WTC11 (cell line): ENCODE data around the gene KBTBD13. TPM values are rescaled to one million over a fixed set of nuclear protein-coding genes. Genes with fewer than 3 reads are reported as not detected.

Experiments used
- ATAC-seq: fragments of 200-7000 bp; cut with Tn5 transposase; 2 replicates; pipeline ENCODE4 v1.10.0; 2021; ENCODE audit warnings: mild to moderate bottlenecking, moderate library complexity
- CTCF ChIA-PET: fragments of 300-600 bp; sonication (Branson Sonifier 250); formaldehyde crosslinking; loops from one replicate; lab custom pipeline; 2021; ENCODE audit warnings: antibody characterized with exemption; lab: Charles Lee
- POLR2A ChIA-PET: fragments of 350-600 bp; sonication (Branson Sonifier 250); formaldehyde crosslinking; loops from one replicate; lab custom pipeline; 2021; ENCODE audit warnings: antibody characterized with exemption; lab: Charles Lee
- DNase-seq: peaks from one replicate; pipeline ENCODE4 v3.0.0; 2021; ENCODE audit warnings: low spot score
- H3K27ac Mint-ChIP-seq: 2 replicates; pipeline ENCODE4 v1.8.0; 2021; ENCODE audit warnings: mixed read lengths
- H3K27me3 Mint-ChIP-seq: 2 replicates; pipeline ENCODE4 v1.8.0; 2021; ENCODE audit warnings: low read depth, mild to moderate bottlenecking, moderate library complexity, mixed read lengths
- H3K36me3 Mint-ChIP-seq: 2 replicates; pipeline ENCODE4 v1.8.0; 2021; ENCODE audit warnings: mixed read lengths
- H3K4me1 Mint-ChIP-seq: 2 replicates; pipeline ENCODE4 v1.8.0; 2022; ENCODE audit warnings: mixed read lengths
- H3K4me3 Mint-ChIP-seq: 2 replicates; pipeline ENCODE4 v1.8.0; 2021; ENCODE audit warnings: mild to moderate bottlenecking, moderate library complexity, mixed read lengths
- H3K9me3 Mint-ChIP-seq: 2 replicates; pipeline ENCODE4 v1.8.0; 2021; ENCODE audit warnings: mixed read lengths
- ATF2 ChIP-seq: sonication (generic); formaldehyde crosslinking; IDR thresholded peaks from 2 replicates; pipeline ENCODE4 v1.8.1; 2022; ENCODE audit warnings: low read depth, missing genetic modification reagents, borderline replicate concordance
- CDX4 ChIP-seq: fragments of 250-450 bp; sonication (Bioruptor Pico); IDR thresholded peaks from 2 replicates; pipeline ENCODE4 v1.9.0; 2021; ENCODE audit warnings: moderate library complexity, mild to moderate bottlenecking, inconsistent platforms, borderline replicate concordance
- CREM ChIP-seq: sonication (generic); formaldehyde crosslinking; IDR thresholded peaks from 2 replicates; pipeline ENCODE4 v1.8.1; 2022; ENCODE audit warnings: mild to moderate bottlenecking, missing genetic modification reagents, moderate library complexity
- EMX1 ChIP-seq: fragments of 250-450 bp; sonication (Bioruptor Pico); IDR thresholded peaks from 2 replicates; pipeline ENCODE4 v1.8.0; 2021; ENCODE audit warnings: mild to moderate bottlenecking
- ETV6 ChIP-seq: sonication (generic); formaldehyde crosslinking; IDR thresholded peaks from 2 replicates; pipeline ENCODE4 v1.8.1; 2022; ENCODE audit warnings: mild to moderate bottlenecking, missing genetic modification reagents
- HMGA2 ChIP-seq: fragments of 250-450 bp; sonication (Bioruptor Pico); IDR thresholded peaks from 2 replicates; pipeline ENCODE4 v1.4.0; 2021; ENCODE audit warnings: mild to moderate bottlenecking, moderate library complexity
- KAT7 ChIP-seq: sonication (generic); formaldehyde crosslinking; IDR thresholded peaks from 2 replicates; pipeline ENCODE4 v1.8.1; 2023; ENCODE audit warnings: missing genetic modification reagents, mild to moderate bottlenecking, borderline replicate concordance
- MXD4 ChIP-seq: fragments of 250-450 bp; sonication (Bioruptor Pico); IDR thresholded peaks from 2 replicates; pipeline ENCODE4 v1.8.0; 2021; ENCODE audit warnings: mild to moderate bottlenecking, moderate library complexity, borderline replicate concordance
- MYBL2 ChIP-seq: sonication (generic); formaldehyde crosslinking; IDR thresholded peaks from 2 replicates; pipeline ENCODE4 v1.8.1; 2023; ENCODE audit warnings: mild to moderate bottlenecking, moderate library complexity, missing genetic modification reagents
- NR1H2 ChIP-seq: sonication (generic); formaldehyde crosslinking; IDR thresholded peaks from 2 replicates; pipeline ENCODE4 v1.9.0; 2021; ENCODE audit warnings: mild to moderate bottlenecking, moderate library complexity, missing genetic modification reagents
- RELA ChIP-seq: sonication (generic); formaldehyde crosslinking; IDR thresholded peaks from 2 replicates; pipeline ENCODE4 v1.8.1; 2022; ENCODE audit warnings: missing genetic modification reagents, mild to moderate bottlenecking, borderline replicate concordance
- SMAD4 ChIP-seq: sonication (generic); formaldehyde crosslinking; IDR thresholded peaks from 2 replicates; pipeline ENCODE4 v1.8.0; 2022; ENCODE audit warnings: mild to moderate bottlenecking, missing genetic modification reagents
- TP53 ChIP-seq: sonication (generic); formaldehyde crosslinking; IDR thresholded peaks from 2 replicates; pipeline ENCODE4 v1.8.1; 2023; ENCODE audit warnings: mild to moderate bottlenecking, missing genetic modification reagents
- ZNF396 ChIP-seq: fragments of 250-450 bp; sonication (Bioruptor Pico); IDR thresholded peaks from 2 replicates; pipeline ENCODE4 v1.8.0; 2021; ENCODE audit warnings: mild to moderate bottlenecking, moderate library complexity, borderline replicate concordance
- total RNA-seq: library from RNA; stranded (reverse); gene quantifications from 3 replicates; pipeline ENCODE4 v1.2.3, GENCODE V29; 2021
- TF ChIP-seq, protein P1 (sequence below): sonication (generic); formaldehyde crosslinking; IDR thresholded peaks from 2 replicates; pipeline ENCODE4 v1.8.0; 2022; ENCODE audit warnings: mild to moderate bottlenecking, missing genetic modification reagents
- TF ChIP-seq, protein P2 (sequence below): sonication (generic); formaldehyde crosslinking; IDR thresholded peaks from 2 replicates; pipeline ENCODE4 v1.8.1; 2023; ENCODE audit warnings: mild to moderate bottlenecking, missing genetic modification reagents, moderate library complexity
- TF ChIP-seq, protein P3 (sequence below): sonication (generic); formaldehyde crosslinking; IDR thresholded peaks from 2 replicates; pipeline ENCODE4 v1.8.1; 2023; ENCODE audit warnings: mild to moderate bottlenecking, missing genetic modification reagents
- TF ChIP-seq, protein P4 (sequence below): sonication (generic); formaldehyde crosslinking; IDR thresholded peaks from 2 replicates; pipeline ENCODE4 v1.8.1; 2023; ENCODE audit warnings: mild to moderate bottlenecking, missing genetic modification reagents, borderline replicate concordance
- TF ChIP-seq, protein P5 (sequence below): fragments of 250-450 bp; sonication (Bioruptor Pico); conservative IDR thresholded peaks from 2 replicates; pipeline ENCODE4 v1.9.0; 2021; ENCODE audit warnings: mild to moderate bottlenecking

KBTBD13 gene
- total RNA-seq, 1 experiment from 2014 or later, result not detected

GRCh38 chr15:65110676-65111292, 34.2 kb downstream of the KBTBD13 start:
- ChIA-PET CTCF (interaction anchor here (0.8 to 2.4 kb wide), 4 partner anchors 9 to 383 kb away, joined by 3 to 33 read pairs (median 4); no protein-coding TSS in a partner anchor), POLR2A (interaction anchor here (0.7 kb wide), 1 partner anchor 611 kb away, joined by 3 read pairs; no protein-coding TSS in a partner anchor)
- Mint-ChIP-seq H3K27ac (peak overlapping the region; percentile 69; the same call in 1 of the 2 replicates), H3K27me3 (no peaks in the 10 kb centered on the region), H3K4me1 (no peaks in the 10 kb centered on the region), H3K4me3 (no peak overlapping the region), H3K36me3 (no peaks in the 10 kb centered on the region; the same call in 1 of the 2 replicates), H3K9me3 (no peaks in the 10 kb centered on the region)
- no peak for DNase-seq
- TF ChIP-seq CDX4, result no peak
- TF ChIP-seq, protein P1, sequence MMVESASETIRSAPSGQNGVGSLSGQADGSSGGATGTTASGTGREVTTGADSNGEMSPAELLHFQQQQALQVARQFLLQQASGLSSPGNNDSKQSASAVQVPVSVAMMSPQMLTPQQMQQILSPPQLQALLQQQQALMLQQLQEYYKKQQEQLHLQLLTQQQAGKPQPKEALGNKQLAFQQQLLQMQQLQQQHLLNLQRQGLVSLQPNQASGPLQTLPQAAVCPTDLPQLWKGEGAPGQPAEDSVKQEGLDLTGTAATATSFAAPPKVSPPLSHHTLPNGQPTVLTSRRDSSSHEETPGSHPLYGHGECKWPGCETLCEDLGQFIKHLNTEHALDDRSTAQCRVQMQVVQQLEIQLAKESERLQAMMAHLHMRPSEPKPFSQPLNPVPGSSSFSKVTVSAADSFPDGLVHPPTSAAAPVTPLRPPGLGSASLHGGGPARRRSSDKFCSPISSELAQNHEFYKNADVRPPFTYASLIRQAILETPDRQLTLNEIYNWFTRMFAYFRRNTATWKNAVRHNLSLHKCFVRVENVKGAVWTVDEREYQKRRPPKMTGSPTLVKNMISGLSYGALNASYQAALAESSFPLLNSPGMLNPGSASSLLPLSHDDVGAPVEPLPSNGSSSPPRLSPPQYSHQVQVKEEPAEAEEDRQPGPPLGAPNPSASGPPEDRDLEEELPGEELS (CRISPR knock-in tag), result no peak
- TF ChIP-seq SMAD4 (CRISPR knock-in tag), result no peak
- TF ChIP-seq, protein P2, sequence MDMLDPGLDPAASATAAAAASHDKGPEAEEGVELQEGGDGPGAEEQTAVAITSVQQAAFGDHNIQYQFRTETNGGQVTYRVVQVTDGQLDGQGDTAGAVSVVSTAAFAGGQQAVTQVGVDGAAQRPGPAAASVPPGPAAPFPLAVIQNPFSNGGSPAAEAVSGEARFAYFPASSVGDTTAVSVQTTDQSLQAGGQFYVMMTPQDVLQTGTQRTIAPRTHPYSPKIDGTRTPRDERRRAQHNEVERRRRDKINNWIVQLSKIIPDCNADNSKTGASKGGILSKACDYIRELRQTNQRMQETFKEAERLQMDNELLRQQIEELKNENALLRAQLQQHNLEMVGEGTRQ (CRISPR knock-in tag), result no peak
- TF ChIP-seq, protein P3, sequence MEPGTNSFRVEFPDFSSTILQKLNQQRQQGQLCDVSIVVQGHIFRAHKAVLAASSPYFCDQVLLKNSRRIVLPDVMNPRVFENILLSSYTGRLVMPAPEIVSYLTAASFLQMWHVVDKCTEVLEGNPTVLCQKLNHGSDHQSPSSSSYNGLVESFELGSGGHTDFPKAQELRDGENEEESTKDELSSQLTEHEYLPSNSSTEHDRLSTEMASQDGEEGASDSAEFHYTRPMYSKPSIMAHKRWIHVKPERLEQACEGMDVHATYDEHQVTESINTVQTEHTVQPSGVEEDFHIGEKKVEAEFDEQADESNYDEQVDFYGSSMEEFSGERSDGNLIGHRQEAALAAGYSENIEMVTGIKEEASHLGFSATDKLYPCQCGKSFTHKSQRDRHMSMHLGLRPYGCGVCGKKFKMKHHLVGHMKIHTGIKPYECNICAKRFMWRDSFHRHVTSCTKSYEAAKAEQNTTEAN (CRISPR knock-in tag), result no peak
- no peak for TF ChIP-seq MYBL2
- no peak for TF ChIP-seq HMGA2
- TF ChIP-seq RELA (CRISPR knock-in tag), result no peak
- TF ChIP-seq MXD4 (CRISPR knock-in tag), result no peak
- ATAC-seq, result no peak

GRCh38 chr15:65115086-65115485, 38.5 kb downstream of the KBTBD13 start, which contains the start of gene UBAP1L:
Gene UBAP1L, minus strand, starts transcription at chr15:65115200. Its CDS starts 8,985 bp downstream, at chr15:65106215.
- DNase-seq (no peak), ATAC-seq (no peak)
- no peaks in the 10 kb centered on the region for H3K9me3 Mint-ChIP-seq
- H3K27me3 Mint-ChIP-seq, result no peaks in the 10 kb centered on the region
- CTCF ChIA-PET, result interaction anchor here (1.1 to 1.4 kb wide), 2 partner anchors 13 to 81 kb away, joined by 3 to 7 read pairs; no protein-coding TSS in a partner anchor
- POLR2A ChIA-PET, result no interaction called here
- peaks cover 28% of the 10 kb centered on the region for H3K36me3 Mint-ChIP-seq
- no peak within 1 kb of the TSS for H3K4me3 Mint-ChIP-seq
- H3K4me1 Mint-ChIP-seq, result no peaks in the 10 kb centered on the region
- no peak within 1 kb of the TSS for H3K27ac Mint-ChIP-seq
- TF ChIP-seq NR1H2 (CRISPR knock-in tag) (no peak), TP53 (CRISPR knock-in tag) (no peak), CREM (CRISPR knock-in tag) (no peak), EMX1 (CRISPR knock-in tag) (no peak), ZNF396 (CRISPR knock-in tag) (no peak), SMAD4 (CRISPR knock-in tag) (no peak), ETV6 (CRISPR knock-in tag) (no peak), ATF2 (CRISPR knock-in tag) (no peak), KAT7 (CRISPR knock-in tag) (no peak)
- TF ChIP-seq, protein P4, sequence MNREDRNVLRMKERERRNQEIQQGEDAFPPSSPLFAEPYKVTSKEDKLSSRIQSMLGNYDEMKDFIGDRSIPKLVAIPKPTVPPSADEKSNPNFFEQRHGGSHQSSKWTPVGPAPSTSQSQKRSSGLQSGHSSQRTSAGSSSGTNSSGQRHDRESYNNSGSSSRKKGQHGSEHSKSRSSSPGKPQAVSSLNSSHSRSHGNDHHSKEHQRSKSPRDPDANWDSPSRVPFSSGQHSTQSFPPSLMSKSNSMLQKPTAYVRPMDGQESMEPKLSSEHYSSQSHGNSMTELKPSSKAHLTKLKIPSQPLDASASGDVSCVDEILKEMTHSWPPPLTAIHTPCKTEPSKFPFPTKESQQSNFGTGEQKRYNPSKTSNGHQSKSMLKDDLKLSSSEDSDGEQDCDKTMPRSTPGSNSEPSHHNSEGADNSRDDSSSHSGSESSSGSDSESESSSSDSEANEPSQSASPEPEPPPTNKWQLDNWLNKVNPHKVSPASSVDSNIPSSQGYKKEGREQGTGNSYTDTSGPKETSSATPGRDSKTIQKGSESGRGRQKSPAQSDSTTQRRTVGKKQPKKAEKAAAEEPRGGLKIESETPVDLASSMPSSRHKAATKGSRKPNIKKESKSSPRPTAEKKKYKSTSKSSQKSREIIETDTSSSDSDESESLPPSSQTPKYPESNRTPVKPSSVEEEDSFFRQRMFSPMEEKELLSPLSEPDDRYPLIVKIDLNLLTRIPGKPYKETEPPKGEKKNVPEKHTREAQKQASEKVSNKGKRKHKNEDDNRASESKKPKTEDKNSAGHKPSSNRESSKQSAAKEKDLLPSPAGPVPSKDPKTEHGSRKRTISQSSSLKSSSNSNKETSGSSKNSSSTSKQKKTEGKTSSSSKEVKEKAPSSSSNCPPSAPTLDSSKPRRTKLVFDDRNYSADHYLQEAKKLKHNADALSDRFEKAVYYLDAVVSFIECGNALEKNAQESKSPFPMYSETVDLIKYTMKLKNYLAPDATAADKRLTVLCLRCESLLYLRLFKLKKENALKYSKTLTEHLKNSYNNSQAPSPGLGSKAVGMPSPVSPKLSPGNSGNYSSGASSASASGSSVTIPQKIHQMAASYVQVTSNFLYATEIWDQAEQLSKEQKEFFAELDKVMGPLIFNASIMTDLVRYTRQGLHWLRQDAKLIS, result no peak
- TF ChIP-seq, protein P5, sequence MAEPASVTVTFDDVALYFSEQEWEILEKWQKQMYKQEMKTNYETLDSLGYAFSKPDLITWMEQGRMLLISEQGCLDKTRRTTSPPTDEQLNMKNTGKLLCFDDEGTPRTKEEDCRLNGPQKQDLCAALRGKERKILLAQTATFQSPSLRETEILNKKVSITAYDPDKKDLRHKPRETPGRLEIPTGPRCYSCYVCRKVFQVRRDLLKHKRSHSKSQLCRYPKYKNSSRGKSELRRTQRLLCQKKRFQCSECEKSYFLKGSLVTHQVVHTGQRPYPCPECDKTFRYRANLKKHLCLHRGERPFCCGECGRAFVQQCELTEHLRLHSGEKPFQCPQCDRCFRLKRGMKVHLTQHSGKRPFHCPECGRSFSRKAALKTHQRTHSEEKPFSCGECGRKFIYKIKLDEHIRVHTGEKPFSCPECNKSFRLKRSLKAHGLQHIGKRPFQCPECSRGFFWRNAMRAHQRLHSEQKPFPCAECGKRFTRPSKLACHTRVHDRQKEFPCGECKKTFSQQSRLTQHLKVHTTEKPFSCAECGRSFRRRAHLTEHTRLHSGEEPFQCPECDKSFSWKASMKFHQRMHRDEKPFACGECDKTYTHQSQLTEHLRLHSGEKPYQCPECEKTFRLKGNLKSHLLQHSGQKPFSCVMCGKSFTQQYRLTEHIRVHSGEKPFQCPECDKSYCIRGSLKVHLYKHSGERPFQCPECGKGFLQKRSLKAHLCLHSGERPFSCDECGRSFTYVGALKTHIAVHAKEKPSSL, result no peak
